Gastrocnemius medialis (tissue), 4 donors: ENCODE results near the gene HP.

Source experiments
- POLR2A ChIP-seq, 2 donors: fragments of 450-650 bp; IDR thresholded peaks; one replicate each; pipeline ENCODE4 v1.6.1; 2017; ENCODE audit warnings: antibody characterized with exemption in 2 of 2, mild to moderate bottlenecking in 2 of 2, moderate library complexity in 2 of 2
- TF ChIP-seq, protein P1 (sequence below), 5 experiments: fragments of 450-650 bp in 3 of 5; fragments of 200-600 bp in 2 of 5; sonication (generic) in 2 of 5; IDR thresholded peaks in 4 of 5; conservative IDR thresholded peaks in 1 of 5; 1 replicate in 4 of 5; 2 replicates in 1 of 5; pipeline ENCODE4 v1.5.1; 2016 to 2019; ENCODE audit warnings: antibody characterized with exemption in 5 of 5, mild to moderate bottlenecking in 3 of 5, moderate library complexity in 3 of 5

DNA sequence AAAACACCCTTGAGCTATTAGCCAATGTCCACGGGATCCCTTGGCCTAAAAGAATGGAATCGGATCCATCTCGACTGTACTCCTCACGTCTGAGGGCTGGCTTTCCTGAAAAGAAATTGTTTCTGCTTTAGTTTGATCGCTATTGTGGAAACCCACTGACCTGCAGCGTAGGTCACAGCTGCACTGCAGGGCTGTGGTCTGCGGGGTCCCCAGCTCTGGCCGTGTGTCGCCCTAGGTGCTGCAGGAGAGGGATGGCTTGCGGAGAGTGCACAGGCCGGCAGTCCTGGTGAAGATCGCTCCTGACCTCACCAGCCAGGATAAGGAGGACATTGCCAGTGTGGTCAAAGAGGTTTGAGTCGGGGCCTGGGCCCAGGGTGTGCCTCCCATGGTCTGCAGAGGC is 32.2 kb upstream of the HP start:
- TF ChIP-seq, protein P1, sequence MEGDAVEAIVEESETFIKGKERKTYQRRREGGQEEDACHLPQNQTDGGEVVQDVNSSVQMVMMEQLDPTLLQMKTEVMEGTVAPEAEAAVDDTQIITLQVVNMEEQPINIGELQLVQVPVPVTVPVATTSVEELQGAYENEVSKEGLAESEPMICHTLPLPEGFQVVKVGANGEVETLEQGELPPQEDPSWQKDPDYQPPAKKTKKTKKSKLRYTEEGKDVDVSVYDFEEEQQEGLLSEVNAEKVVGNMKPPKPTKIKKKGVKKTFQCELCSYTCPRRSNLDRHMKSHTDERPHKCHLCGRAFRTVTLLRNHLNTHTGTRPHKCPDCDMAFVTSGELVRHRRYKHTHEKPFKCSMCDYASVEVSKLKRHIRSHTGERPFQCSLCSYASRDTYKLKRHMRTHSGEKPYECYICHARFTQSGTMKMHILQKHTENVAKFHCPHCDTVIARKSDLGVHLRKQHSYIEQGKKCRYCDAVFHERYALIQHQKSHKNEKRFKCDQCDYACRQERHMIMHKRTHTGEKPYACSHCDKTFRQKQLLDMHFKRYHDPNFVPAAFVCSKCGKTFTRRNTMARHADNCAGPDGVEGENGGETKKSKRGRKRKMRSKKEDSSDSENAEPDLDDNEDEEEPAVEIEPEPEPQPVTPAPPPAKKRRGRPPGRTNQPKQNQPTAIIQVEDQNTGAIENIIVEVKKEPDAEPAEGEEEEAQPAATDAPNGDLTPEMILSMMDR (IDR thresholded peaks at IDR 0.05 in 4 of 5, conservative IDR thresholded peaks at IDR 0.05 in 1 of 5): no peak
- no peak for TF ChIP-seq POLR2A (IDR thresholded peaks at IDR 0.05)
